Forelimb muscle (tissue), 1 donor: ENCODE results near the gene HSPG2. TPM values are rescaled to one million over a fixed set of nuclear protein-coding genes. Genes with fewer than 3 reads are reported as not detected.
"Not testable (repeated sequence)": the region's sequence is repeated elsewhere in the genome, so short reads cannot be mapped to it uniquely, and the experiment has no call there.

Experiments used
- DNase-seq: peaks from one replicate; pipeline ENCODE4 v3.0.0-alpha.2; 2013; ENCODE audit warnings: low read depth
- polyA plus RNA-seq: library from polyadenylated mRNA; unstranded; fragments of 120-200 nt; gene quantifications from one replicate; pipeline ENCODE4 v1.2.1, GENCODE V29; 2013; ENCODE audit not compliant: insufficient read length

HSPG2 gene
- polyA plus RNA-seq, 1 donor: 223 TPM

- no peak for DNase-seq
These were observed 18.6 kb upstream of the HSPG2 start for GRCh38 chr1:21955501-21956281.

GRCh38 chr1:21955058-21955457 is 17.9 kb upstream of the HSPG2 start:
- no peak for DNase-seq

GRCh38 chr1:21952786-21953520 is 15.8 kb upstream of the HSPG2 start:
- DNase-seq: no peak

GRCh38 chr1:21951226-21951870 is 14.2 kb upstream of the HSPG2 start:
- DNase-seq: no peak

- DNase-seq: no peak
These were observed 13.6 kb upstream of the HSPG2 start for GRCh38 chr1:21950734-21951133.

- DNase-seq: no peak
These were observed 9.9 kb upstream of the HSPG2 start for GRCh38 chr1:21946836-21947587.

- no peak for DNase-seq
These were observed 7.6 kb upstream of the HSPG2 start for GRCh38 chr1:21944733-21945073.

GRCh38 chr1:21942959-21943640 is 6.0 kb upstream of the HSPG2 start:
- not testable (repeated sequence) for DNase-seq

- DNase-seq: no peak
These were observed 5.4 kb upstream of the HSPG2 start for GRCh38 chr1:21942464-21942863.

GRCh38 chr1:21941370-21941769 is 4.3 kb upstream of the HSPG2 start:
- no peak for DNase-seq

GRCh38 chr1:21940492-21940891 is 3.4 kb upstream of the HSPG2 start:
- no peak for DNase-seq

- peak; percentile 73 for DNase-seq
These were observed 2.7 kb upstream of the HSPG2 start for GRCh38 chr1:21939650-21940374.

GRCh38 chr1:21938732-21939538 is 1.8 kb upstream of the HSPG2 start:
- no peak for DNase-seq

- DNase-seq: no peak
These were observed 437 bp upstream of the HSPG2 start for GRCh38 chr1:21937372-21938121.

GRCh38 chr1:21936366-21937031 is 611 bp downstream of the HSPG2 start:
- DNase-seq: no peak

- DNase-seq: no peak
These were observed 1.2 kb downstream of the HSPG2 start for GRCh38 chr1:21935891-21936365.

- DNase-seq: no peak
These were observed 1.7 kb downstream of the HSPG2 start for GRCh38 chr1:21935393-21935804.
